Measurements from ENCODE around the gene SCYL3.

- no peak for TF ChIP-seq CTCF (IDR thresholded peaks at IDR 0.05)
- no peak for TF ChIP-seq POLR2A (IDR thresholded peaks at IDR 0.05)
Observed at GRCh38 chr1:169892176-169892926, 1.3 kb downstream of the SCYL3 start.
